H1 (cell line): ENCODE data around the gene ZNF70. TPM values are rescaled to one million over a fixed set of nuclear protein-coding genes. Genes with fewer than 3 reads are reported as not detected.

Experiments
- CTCF ChIA-PET: fragments of 300-600 bp; sonication (Branson Sonifier 250); formaldehyde crosslinking; loops from one replicate; lab custom pipeline; 2021; ENCODE audit not compliant: partially characterized antibody; lab: Charles Lee
- POLR2A ChIA-PET: fragments of 300-600 bp; sonication (Branson Sonifier 250); formaldehyde crosslinking; loops from one replicate; lab custom pipeline; 2021; ENCODE audit warnings: inconsistent platforms; ENCODE audit not compliant: partially characterized antibody; lab: Charles Lee
- DNase-seq, 2 experiments: peaks; one replicate each; pipeline versions ENCODE4 v3.0.0 to v3.0.0-alpha.2; 2010 to 2022; ENCODE audit warnings: low spot score in 2 of 2, low read depth in 1 of 2, mixed read lengths in 1 of 2
- FAIRE-seq: peaks from 2 replicates; lab custom pipeline; 2011; peaks lifted over from hg19 to GRCh38; lab: Jason Lieb, UNC
- H2AFZ ChIP-seq: 2 replicates; pipeline ENCODE4 v1.8.1; 2012; ENCODE audit warnings: low read length, inconsistent platforms
- H2AK5ac ChIP-seq: 2 replicates; pipeline ENCODE4 v1.6.1; 2013; ENCODE audit warnings: low read depth, low read length
- H2BK120ac ChIP-seq: replicated peaks from 2 replicates; pipeline ENCODE3; 2013; ENCODE audit warnings: low read depth, low read length, inconsistent platforms
- H2BK12ac ChIP-seq: 2 replicates; pipeline ENCODE4 v1.6.1; 2013; ENCODE audit warnings: low read depth, low read length
- H2BK15ac ChIP-seq: 2 replicates; pipeline ENCODE4 v1.6.1; 2013; ENCODE audit warnings: low read length
- H2BK20ac ChIP-seq: 2 replicates; pipeline ENCODE4 v1.6.1; 2013; ENCODE audit warnings: low read length
- H2BK5ac ChIP-seq: 2 replicates; pipeline ENCODE4 v1.6.1; 2013; ENCODE audit warnings: low read depth, low read length
- H3K14ac ChIP-seq: 2 replicates; pipeline ENCODE4 v1.6.1; 2013; ENCODE audit warnings: inconsistent platforms; ENCODE audit not compliant: insufficient read length
- H3K18ac ChIP-seq: 2 replicates; pipeline ENCODE4 v1.6.1; 2013; ENCODE audit warnings: low read length; ENCODE audit errors: extremely low read depth
- H3K23ac ChIP-seq: 2 replicates; pipeline ENCODE4 v1.6.1; 2013; ENCODE audit warnings: inconsistent platforms; ENCODE audit not compliant: insufficient read length
- H3K23me2 ChIP-seq: 2 replicates; pipeline ENCODE4 v1.6.1; 2013; ENCODE audit warnings: low read depth, low read length
- H3K27ac ChIP-seq: 2 replicates; pipeline ENCODE4 v1.6.1; 2011; ENCODE audit warnings: low read depth, low read length, inconsistent platforms
- H3K27me3 ChIP-seq, 4 experiments: replicated peaks in 1 of 4; 1 replicate in 1 of 4; 2 replicates in 3 of 4; pipeline versions ENCODE4 v1.6.1 to v1.8.1; 2011 to 2013; ENCODE audit warnings: low read length in 3 of 4, mild to moderate bottlenecking in 3 of 4, inconsistent platforms in 2 of 4, mixed read lengths in 2 of 4, moderate library complexity in 1 of 4; ENCODE audit not compliant: control insufficient read depth in 3 of 4, insufficient read depth in 3 of 4; ENCODE audit errors: extremely low read depth in 1 of 4
- H3K36me3 ChIP-seq, 4 experiments: 2 replicates each; pipeline versions ENCODE4 v1.6.1 to v1.8.1; 2011 to 2013; ENCODE audit warnings: mild to moderate bottlenecking in 4 of 4, low read length in 3 of 4, moderate library complexity in 2 of 4, control low read depth in 1 of 4, inconsistent platforms in 1 of 4; ENCODE audit not compliant: insufficient read depth in 4 of 4, control insufficient read depth in 2 of 4
- H3K4ac ChIP-seq: replicated peaks from 2 replicates; pipeline ENCODE3; 2013; ENCODE audit warnings: low read length, low read depth, mixed read lengths, inconsistent platforms; ENCODE audit not compliant: insufficient read length
- H3K4me1 ChIP-seq, 4 experiments: replicated peaks in 1 of 4; 1 replicate in 1 of 4; 2 replicates in 3 of 4; pipeline versions ENCODE4 v1.6.1 to v1.8.1; 2011 to 2013; ENCODE audit warnings: low read length in 3 of 4, inconsistent platforms in 2 of 4, mixed read lengths in 1 of 4; ENCODE audit not compliant: insufficient read depth in 4 of 4, control insufficient read depth in 3 of 4
- H3K4me2 ChIP-seq, 2 experiments: 2 replicates each; pipeline versions ENCODE4 v1.6.1 to v1.8.1; 2011 to 2013; ENCODE audit warnings: low read depth in 2 of 2, low read length in 2 of 2, control low read depth in 1 of 2, inconsistent platforms in 1 of 2, mild to moderate bottlenecking in 1 of 2; ENCODE audit not compliant: insufficient read depth in 1 of 2
- H3K4me3 ChIP-seq, 4 experiments: fragments of 200-600, 300-600 bp in 1 of 4; sonication (generic), shearing (Covaris generic), sonication (Bioruptor Twin) in 1 of 4; 2 replicates each; pipeline versions ENCODE4 v1.5.1 to v1.8.1; 2011 to 2016; ENCODE audit warnings: low read length in 4 of 4, low read depth in 3 of 4, control low read depth in 2 of 4, inconsistent platforms in 2 of 4, mild to moderate bottlenecking in 2 of 4, mixed read lengths in 1 of 4, moderate library complexity in 1 of 4; ENCODE audit not compliant: insufficient read depth in 2 of 4; ENCODE audit errors: extremely low read depth in 1 of 4
- H3K56ac ChIP-seq: replicated peaks from 2 replicates; pipeline ENCODE3; 2013; ENCODE audit warnings: low read depth, mild to moderate bottlenecking, mixed read lengths, low read length, inconsistent platforms; ENCODE audit not compliant: insufficient read length
- H3K79me1 ChIP-seq: 2 replicates; pipeline ENCODE4 v1.6.1; 2013; ENCODE audit warnings: low read depth, low read length, control low read depth
- H3K79me2 ChIP-seq, 2 experiments: 2 replicates each; pipeline versions ENCODE4 v1.6.1 to v1.8.1; 2012 to 2013; ENCODE audit warnings: low read length in 2 of 2, mild to moderate bottlenecking in 2 of 2, inconsistent platforms in 1 of 2; ENCODE audit not compliant: insufficient read depth in 2 of 2, control insufficient read depth in 1 of 2
- H3K9ac ChIP-seq, 4 experiments: replicated peaks in 1 of 4; 1 replicate in 1 of 4; 2 replicates in 3 of 4; pipeline versions ENCODE4 v1.6.1 to v1.8.1; 2011 to 2013; ENCODE audit warnings: low read depth in 3 of 4, low read length in 3 of 4, control low read depth in 2 of 4, mild to moderate bottlenecking in 2 of 4, moderate library complexity in 2 of 4, inconsistent platforms in 1 of 4; ENCODE audit errors: extremely low read depth in 1 of 4
- H3K9me3 ChIP-seq, 2 experiments: 2 replicates each; pipeline versions ENCODE4 v1.6.1 to v1.8.1; 2012 to 2013; ENCODE audit warnings: mild to moderate bottlenecking in 2 of 2, moderate library complexity in 2 of 2, control low read depth in 1 of 2, inconsistent platforms in 1 of 2, low read depth in 1 of 2, low read length in 1 of 2, mixed read lengths in 1 of 2; ENCODE audit not compliant: insufficient read depth in 2 of 2
- H4K20me1 ChIP-seq, 2 experiments: replicated peaks in 1 of 2; 2 replicates each; pipeline versions ENCODE3 to v1.8.1; 2011 to 2013; ENCODE audit warnings: inconsistent platforms in 2 of 2, low read length in 2 of 2, mild to moderate bottlenecking in 1 of 2; ENCODE audit not compliant: insufficient read depth in 2 of 2, control insufficient read depth in 1 of 2
- H4K5ac ChIP-seq: 2 replicates; pipeline ENCODE4 v1.6.1; 2013; ENCODE audit warnings: low read length, low read depth, mixed read lengths, inconsistent platforms; ENCODE audit not compliant: insufficient read length
- H4K8ac ChIP-seq: 2 replicates; pipeline ENCODE4 v1.8.0; 2013; ENCODE audit warnings: mild to moderate bottlenecking, moderate library complexity, low read length, inconsistent platforms; ENCODE audit not compliant: insufficient read depth; ENCODE audit errors: extremely low read depth
- H4K91ac ChIP-seq: replicated peaks from 2 replicates; pipeline ENCODE3; 2013; ENCODE audit warnings: low read length, mixed read lengths, inconsistent platforms; ENCODE audit not compliant: insufficient read length
- BRCA1 ChIP-seq: IDR thresholded peaks from 2 replicates; pipeline ENCODE4 v1.6.1; 2012; ENCODE audit warnings: low read depth, low read length, improper control_type of control experiment
- CBX5 ChIP-seq: fragments of 300-800, 300-1000 bp; sonication (generic); IDR thresholded peaks from 2 replicates; pipeline ENCODE4 v1.7.1; 2016; ENCODE audit warnings: antibody characterized with exemption, low read length, low read depth
- E2F6 ChIP-seq: IDR thresholded peaks from 2 replicates; pipeline ENCODE4 v1.6.1; 2012; ENCODE audit warnings: inconsistent platforms
- EGR1 ChIP-seq: IDR thresholded peaks from 2 replicates; pipeline ENCODE4 v1.6.1; 2011; ENCODE audit warnings: low read depth, low read length, borderline replicate concordance
- JUN ChIP-seq: IDR thresholded peaks from 2 replicates; pipeline ENCODE4 v1.6.1; 2011; ENCODE audit warnings: low read depth, mild to moderate bottlenecking, improper control_type of control experiment, low read length
- MAFK ChIP-seq: IDR thresholded peaks from 2 replicates; pipeline ENCODE4 v1.6.1; 2012; ENCODE audit warnings: low read depth, mild to moderate bottlenecking, improper control_type of control experiment, low read length
- RAD21 ChIP-seq, 2 experiments: IDR thresholded peaks in 1 of 2; conservative IDR thresholded peaks in 1 of 2; 2 replicates each; pipeline ENCODE4 v1.6.1; 2011; ENCODE audit warnings: low read depth in 2 of 2, low read length in 2 of 2, improper control_type of control experiment in 1 of 2, inconsistent platforms in 1 of 2, mild to moderate bottlenecking in 1 of 2, moderate library complexity in 1 of 2
- TAF7 ChIP-seq: optimal IDR thresholded peaks from 2 replicates; pipeline ENCODE3; 2011; ENCODE audit warnings: low read depth, mild to moderate bottlenecking, inconsistent platforms, low read length, moderate library complexity, borderline replicate concordance
- TBP ChIP-seq: IDR thresholded peaks from 2 replicates; pipeline ENCODE4 v1.6.1; 2011; ENCODE audit warnings: low read depth, low read length, improper control_type of control experiment
- WGBS, 2 experiments: shearing (Covaris generic) in 1 of 2; methylation state at CpG; one replicate each; pipeline versions ENCODE4 v1.1.6 to v1.1.7; 2013 to 2015; ENCODE audit warnings: low lambda C conversion rate in 2 of 2, mixed read lengths in 2 of 2, inconsistent platforms in 1 of 2, low coverage in 1 of 2, missing lambda C conversion rate in 1 of 2; ENCODE audit not compliant: insufficient replicate concordance in 2 of 2, insufficient coverage in 1 of 2, insufficient read length in 1 of 2; ENCODE audit errors: extremely low coverage in 1 of 2, missing lambda C conversion rate in 1 of 2; 5-methylcytosine and 5-hydroxymethylcytosine counted together
- polyA plus RNA-seq, 7 experiments: library from polyadenylated mRNA; depleted of rRNA in 3 of 7; stranded (reverse) in 5 of 7; unstranded in 2 of 7; fragments of >200 nt in 5 of 7; fragments of 200-250 nt in 2 of 7; gene quantifications; 1 replicate in 5 of 7; 2 replicates in 1 of 7; 4 replicates in 1 of 7; pipeline versions ENCODE4 v1.2.1 to v1.2.3, GENCODE V29; 2011 to 2013; ENCODE audit warnings: missing spikeins in 2 of 7, mixed read lengths in 2 of 7
- total RNA-seq: library from RNA; stranded (reverse); fragmentation: NEBNext Ultra II Directional; extraction: Animal tissue kit (Norgen Biotek cat#: 25700); gene quantifications from 2 replicates; pipeline ENCODE4 v1.2.1, GENCODE V29; 2021

ZNF70 gene
- total and polyA plus RNA-seq, 2 of the 8 experiments (the other 6 are each of a cell fraction or from before 2014, with no cell fraction given) = 1.1 to 2.6 TPM

- peak within 1 kb of the TSS; percentile 93 for H3K18ac ChIP-seq
- H3K23me2 ChIP-seq = peaks cover 15% of the 10 kb centered on the region
- H3K23ac ChIP-seq = no peak within 1 kb of the TSS
- 1% methylated on average over 28 of the region's 63 CpGs; no CpG with 5 or more reads in 1 of the 2 experiments for WGBS, 2 experiments
- no peak within 1 kb of the TSS; the same call in 1 of the 2 replicates for H3K27ac ChIP-seq
- H3K56ac ChIP-seq = no peak within 1 kb of the TSS
- H3K9ac ChIP-seq = peak within 1 kb of the TSS in 2 of 4 experiments; percentile 48 to 58; a peak in 4 of 7 replicates
- POLR2A ChIA-PET = interaction anchor here (0.9 to 4.5 kb wide), 11 partner anchors 9 to 126 kb away, joined by 3 to 22 read pairs (median 4); partner anchors contain the start of genes MIF, SMARCB1, VPREB3 and ZNF70
- H3K27me3 ChIP-seq = peaks cover 0 to 14% (median 9%) of the 10 kb centered on the region in 4 experiments; a peak in 6 of 7 replicates
- peak within 1 kb of the TSS; percentile 63 to 96 (median 74) for H3K4me3 ChIP-seq
- H3K14ac ChIP-seq = no peak within 1 kb of the TSS
- H2BK15ac ChIP-seq = no peak within 1 kb of the TSS
- H4K8ac ChIP-seq = no peak within 1 kb of the TSS
- peak within 1 kb of the TSS; percentile 49 for H2BK120ac ChIP-seq
- H4K5ac ChIP-seq = peak within 1 kb of the TSS; percentile 72
- no peaks in the 10 kb centered on the region for H3K36me3 ChIP-seq
- peak within 1 kb of the TSS; percentile 48 for H3K4ac ChIP-seq
- CTCF ChIA-PET = interaction anchor here (0.6 to 9.6 kb wide), 20 partner anchors 15 to 1679 kb away, joined by 3 to 73 read pairs (median 4); partner anchors contain the start of genes SLC2A11, SMARCB1 and ZNF70
- peak within 1 kb of the TSS; percentile 97 for H4K91ac ChIP-seq
- H3K4me2 ChIP-seq = peak within 1 kb of the TSS; percentile 73 to 99
- DNase-seq = peak in 1 of 2 experiments; percentile 96
- H2BK12ac ChIP-seq = peak within 1 kb of the TSS; percentile 75; the same call in 1 of the 2 replicates
- peak within 1 kb of the TSS; percentile 79 for H2AFZ ChIP-seq
- peaks cover 0 to 27% (median 20%) of the 10 kb centered on the region in 4 experiments; a peak in 6 of 7 replicates for H3K4me1 ChIP-seq
- H2BK5ac ChIP-seq = no peak within 1 kb of the TSS; the same call in 1 of the 2 replicates
- no peaks in the 10 kb centered on the region for H3K79me2 ChIP-seq
- no peak within 1 kb of the TSS for H2AK5ac ChIP-seq
- peaks cover 0 to 16% of the 10 kb centered on the region in 2 experiments for H4K20me1 ChIP-seq
- FAIRE-seq = no peak
- H2BK20ac ChIP-seq = peak within 1 kb of the TSS; percentile 61; the same call in 1 of the 2 replicates
- H3K9me3 ChIP-seq = no peaks in the 10 kb centered on the region
- no peaks in the 10 kb centered on the region for H3K79me1 ChIP-seq
- TF ChIP-seq RAD21 (IDR thresholded peaks at IDR 0.05 in 1 of 2, conservative IDR thresholded peaks at IDR 0.05 in 1 of 2; ENCODE audit: low read depth in 2 of 2, low read length in 2 of 2) (peak; percentile 58 to 70), E2F6 (0 out of 2 replicates have a peak, but pooled peaks have one; percentile 32), JUN (no peak), EGR1 (no peak), CBX5 (no peak), MAFK (no peak), BRCA1 (no peak), TBP (peak; percentile 19; the same call in 1 of the 2 replicates), TAF7 (no peak)
These were observed 17.0 kb upstream of the ZNF70 start, which contains the start of gene CHCHD10 for GRCh38 chr22:23767673-23768548. TSS of gene CHCHD10 (minus strand) at chr22:23767972. CDS start at chr22:23767874, 98 bp downstream.
